ENCODE measurements around the gene LY9.

GRCh38 chr1:160811147-160811546 lies 15.2 kb downstream of the LY9 start:
- no peak for TF ChIP-seq POLR2AphosphoS5 (IDR thresholded peaks at IDR 0.05)
- TF ChIP-seq, protein P1, sequence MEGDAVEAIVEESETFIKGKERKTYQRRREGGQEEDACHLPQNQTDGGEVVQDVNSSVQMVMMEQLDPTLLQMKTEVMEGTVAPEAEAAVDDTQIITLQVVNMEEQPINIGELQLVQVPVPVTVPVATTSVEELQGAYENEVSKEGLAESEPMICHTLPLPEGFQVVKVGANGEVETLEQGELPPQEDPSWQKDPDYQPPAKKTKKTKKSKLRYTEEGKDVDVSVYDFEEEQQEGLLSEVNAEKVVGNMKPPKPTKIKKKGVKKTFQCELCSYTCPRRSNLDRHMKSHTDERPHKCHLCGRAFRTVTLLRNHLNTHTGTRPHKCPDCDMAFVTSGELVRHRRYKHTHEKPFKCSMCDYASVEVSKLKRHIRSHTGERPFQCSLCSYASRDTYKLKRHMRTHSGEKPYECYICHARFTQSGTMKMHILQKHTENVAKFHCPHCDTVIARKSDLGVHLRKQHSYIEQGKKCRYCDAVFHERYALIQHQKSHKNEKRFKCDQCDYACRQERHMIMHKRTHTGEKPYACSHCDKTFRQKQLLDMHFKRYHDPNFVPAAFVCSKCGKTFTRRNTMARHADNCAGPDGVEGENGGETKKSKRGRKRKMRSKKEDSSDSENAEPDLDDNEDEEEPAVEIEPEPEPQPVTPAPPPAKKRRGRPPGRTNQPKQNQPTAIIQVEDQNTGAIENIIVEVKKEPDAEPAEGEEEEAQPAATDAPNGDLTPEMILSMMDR (IDR thresholded peaks at IDR 0.05) = no peak
- TF ChIP-seq POLR2A (IDR thresholded peaks at IDR 0.05) = no peak
- no peak for TF ChIP-seq EP300 (IDR thresholded peaks at IDR 0.05)

Data from upper lobe of left lung (tissue), 4 donors.